HG03378 (cell line): Measurements from ENCODE around the gene TESK1.
"Not testable (repeated sequence)": the region's sequence is repeated elsewhere in the genome, so short reads cannot be mapped to it uniquely, and the experiment has no call there.

Experiments used
- ATAC-seq: cut with Tn5 transposase; IDR thresholded peaks from one replicate; pipeline ENCODE4 v1.9.1; 2021; ENCODE audit warnings: mild to moderate bottlenecking, moderate library complexity; ENCODE audit not compliant: unreplicated experiment

The TESK1 gene

DNA sequence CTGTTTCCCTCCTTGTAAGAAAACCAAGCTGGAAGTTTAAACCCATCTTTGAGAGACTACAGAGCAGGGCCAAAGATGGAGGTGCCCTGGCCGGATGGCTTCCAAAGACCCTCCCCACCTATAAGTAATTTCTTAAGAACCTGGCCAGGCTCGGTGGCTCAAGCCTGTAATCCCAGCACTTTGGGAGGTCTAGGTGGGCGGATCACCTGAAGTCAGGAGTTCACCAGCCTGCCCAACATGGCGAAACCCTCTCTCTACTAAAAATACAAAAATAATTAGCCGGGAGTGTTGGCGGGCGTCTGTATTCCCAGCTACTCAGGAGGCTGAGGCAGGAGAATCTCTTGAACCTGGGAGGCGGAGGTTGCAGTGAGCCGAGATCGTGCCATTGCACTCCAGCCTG, 40.7 kb downstream of the TESK1 start:
- ATAC-seq: not testable (repeated sequence)

DNA sequence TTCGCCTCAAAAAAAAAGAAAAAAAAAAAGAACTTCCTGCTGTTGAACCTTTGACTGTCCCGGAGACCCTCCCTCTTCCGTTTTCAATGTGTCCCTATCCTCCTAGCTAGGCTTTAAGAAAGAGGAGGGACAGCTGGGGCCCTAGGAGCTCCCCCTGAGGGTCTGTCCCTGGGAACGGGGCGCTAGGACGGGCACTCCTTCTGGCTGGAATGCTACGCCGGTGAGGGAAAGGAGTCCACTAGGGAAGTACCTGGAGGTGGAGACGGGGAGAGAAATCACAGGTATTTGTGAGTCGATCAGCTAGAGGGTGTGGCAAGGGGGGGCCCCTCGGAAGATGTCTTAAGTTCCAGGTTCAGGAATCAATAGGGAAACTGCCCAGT, 41.1 kb downstream of the TESK1 start:
- ATAC-seq: no peak

- peak; percentile 77 for ATAC-seq
Measured at GRCh38 chr9:35646533-35647265, 41.6 kb downstream of the TESK1 start.

DNA sequence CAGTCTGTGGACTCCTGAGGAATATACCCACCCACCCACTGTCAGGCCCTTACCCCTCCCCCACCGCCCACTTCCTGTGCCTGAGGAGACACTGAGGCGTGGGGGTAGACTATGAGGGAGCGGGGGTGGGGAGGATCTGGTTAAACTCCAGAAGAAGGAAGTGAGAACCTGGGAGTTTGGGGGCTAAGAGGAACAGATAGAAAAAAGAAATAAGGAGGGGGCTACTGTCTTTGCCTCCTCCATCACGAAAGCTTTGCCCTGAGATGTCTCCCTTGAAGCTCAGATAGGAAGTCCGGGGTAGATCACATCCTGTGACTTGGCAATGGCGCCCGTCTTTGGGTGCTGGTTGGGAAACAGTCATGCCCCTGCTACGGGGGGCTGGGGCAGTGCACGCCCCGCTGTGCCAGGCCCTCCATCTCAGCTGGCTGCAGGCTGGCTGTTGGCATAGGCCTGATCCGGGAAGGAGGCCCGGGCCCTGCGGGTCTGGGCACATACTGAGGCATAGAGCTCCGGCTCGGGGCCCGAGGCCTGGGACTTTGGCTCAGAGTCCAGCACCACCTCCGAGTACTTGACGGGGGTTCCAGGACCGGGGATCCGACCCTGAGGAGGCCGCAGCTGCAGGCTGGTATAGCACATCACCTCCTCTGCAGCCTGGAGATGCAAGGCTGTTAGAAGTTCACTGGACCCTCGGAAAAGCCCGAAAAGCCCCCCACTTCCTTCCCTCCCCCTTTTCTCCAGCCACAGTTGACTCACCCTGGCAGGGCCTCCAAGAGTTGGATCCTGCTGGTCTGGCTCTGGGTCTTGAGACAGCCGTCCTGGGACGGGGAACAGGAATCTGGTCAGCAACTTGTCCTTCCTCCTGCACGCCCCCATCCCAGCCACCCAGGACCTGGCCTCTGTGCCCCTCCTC, 44.6 kb downstream of the TESK1 start:
- ATAC-seq: no peak

GRCh38 chr9:35650341-35651158, 45.5 kb downstream of the TESK1 start, which contains the start of gene SIT1:
SIT1 (minus strand) TSS chr9:35650931; CDS start chr9:35650853, 78 bp downstream.
- ATAC-seq: no peak

- ATAC-seq: no peak
Measured at GRCh38 chr9:35651956-35652828, 47.1 kb downstream of the TESK1 start.

DNA sequence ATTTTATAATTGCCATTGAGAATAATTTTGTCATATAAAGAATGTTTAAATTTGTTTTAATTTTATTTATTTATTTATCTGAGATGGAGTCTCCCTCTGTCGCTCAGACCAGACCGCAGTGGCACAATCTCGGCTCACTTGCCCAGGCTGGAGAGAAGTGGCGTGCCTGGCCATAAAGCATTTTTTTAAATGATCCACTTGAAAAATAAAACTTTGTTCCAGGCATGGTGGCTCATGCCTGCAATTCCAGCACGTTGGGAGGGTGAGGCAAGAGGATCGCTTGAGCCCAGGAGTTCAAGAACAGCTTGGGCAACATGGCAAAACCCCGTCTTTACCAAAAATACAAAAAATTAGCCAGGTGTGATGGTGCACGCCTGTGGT, 47.8 kb downstream of the TESK1 start:
- ATAC-seq: no peak

DNA sequence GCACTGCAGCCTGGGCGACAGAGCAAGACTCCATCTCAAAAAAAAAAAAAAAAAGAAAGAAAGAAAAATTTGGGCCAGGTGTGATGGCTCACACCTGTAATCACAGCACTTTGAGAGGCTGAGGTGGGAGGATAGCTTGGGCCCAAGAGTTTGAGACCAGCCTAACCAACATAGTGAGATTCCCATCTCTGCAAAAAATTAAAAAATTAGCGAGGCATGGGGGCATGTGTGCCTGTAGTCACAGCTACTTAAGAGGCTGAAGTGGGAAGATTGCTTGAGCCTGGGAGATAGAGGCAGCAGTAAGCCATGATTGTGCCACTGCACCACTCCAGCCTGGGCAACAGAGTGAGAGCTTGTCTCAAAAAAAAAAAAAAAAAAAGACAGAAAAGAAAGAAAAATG, 48.5 kb downstream of the TESK1 start:
- ATAC-seq: no peak

- ATAC-seq: no peak
Measured at GRCh38 chr9:35656348-35656747, 51.3 kb downstream of the TESK1 start.

GRCh38 chr9:35656831-35657545, 51.9 kb downstream of the TESK1 start:
- ATAC-seq: no peak

- peak; percentile 90 for ATAC-seq
Measured at GRCh38 chr9:35657546-35658136, 52.6 kb downstream of the TESK1 start, which contains the start of gene RMRP. RMRP (minus strand) TSS chr9:35658019.

DNA sequence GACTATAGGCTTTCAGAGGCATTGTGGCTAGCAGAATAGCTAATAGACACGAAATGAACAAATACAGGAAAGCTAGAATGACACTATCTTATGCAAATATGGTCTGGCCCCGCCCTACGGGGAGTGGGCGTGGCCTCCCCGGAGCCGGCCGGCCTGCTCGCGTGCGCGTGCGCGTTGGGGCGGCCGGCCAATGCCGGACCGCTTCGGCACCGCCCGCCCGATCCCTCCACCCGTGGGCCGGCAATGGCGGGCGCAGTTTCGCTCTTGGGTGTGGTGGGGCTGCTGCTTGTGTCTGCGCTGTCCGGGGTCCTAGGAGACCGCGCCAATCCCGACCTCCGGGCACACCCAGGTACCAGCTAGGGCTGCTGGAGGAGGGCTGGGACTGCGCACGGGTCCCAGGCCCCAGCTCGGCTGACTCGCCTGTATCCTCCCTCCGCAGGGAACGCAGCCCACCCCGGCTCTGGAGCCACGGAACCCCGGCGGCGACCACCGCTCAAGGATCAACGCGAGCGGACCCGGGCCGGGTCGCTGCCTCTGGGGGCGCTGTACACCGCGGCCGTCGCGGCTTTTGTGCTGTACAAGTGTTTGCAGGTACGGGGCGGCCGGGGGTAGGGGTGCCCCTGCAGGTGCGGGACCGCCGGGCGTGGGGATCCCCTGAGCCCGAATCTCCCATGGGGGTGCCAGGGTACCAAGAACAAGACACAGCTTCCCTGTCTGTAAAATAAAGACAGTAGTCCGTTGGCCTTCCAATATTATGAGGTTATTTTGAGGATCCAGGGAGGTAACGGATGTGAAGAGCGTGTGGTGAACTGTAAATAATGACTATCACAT, 53.3 kb downstream of the TESK1 start, which contains the start of gene CCDC107:
TSS of gene CCDC107 (plus strand) at position 156 of the 831 bp plus-strand sequence. CDS start at position 244, 88 bp downstream.
- ATAC-seq: peak; percentile 44

DNA sequence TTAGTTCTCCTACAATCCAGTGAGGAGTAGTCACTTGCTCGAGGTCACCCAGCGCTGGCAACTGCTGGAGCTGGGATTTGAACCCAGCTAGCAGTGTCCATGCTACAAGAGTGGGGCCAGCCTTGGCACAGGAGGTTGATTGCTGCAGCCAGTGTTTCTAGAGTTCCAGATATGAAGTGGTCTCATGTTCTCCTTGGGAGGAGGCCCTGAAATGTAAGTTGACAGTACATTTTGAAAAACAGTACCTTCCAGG, 53.8 kb downstream of the TESK1 start:
- ATAC-seq: no peak

GRCh38 chr9:35659340-35659739, 54.3 kb downstream of the TESK1 start:
- no peak for ATAC-seq
